HG03064 (cell line): ENCODE data around the gene GTF3C2.
"Not testable (repeated sequence)": the region's sequence is repeated elsewhere in the genome, so short reads cannot be mapped to it uniquely, and the experiment has no call there.

Experiments used
- ATAC-seq: cut with Tn5 transposase; IDR thresholded peaks from one replicate; pipeline ENCODE4 v1.9.1; 2021; ENCODE audit warnings: low read depth; ENCODE audit not compliant: unreplicated experiment

GTF3C2 gene

GRCh38 chr2:27375513-27376099 is 19.0 kb upstream of the GTF3C2 start:
- ATAC-seq: no peak

- ATAC-seq: no peak
These were observed 17.0 kb upstream of the GTF3C2 start for GRCh38 chr2:27373567-27373966.

GRCh38 chr2:27372937-27373336 is 16.4 kb upstream of the GTF3C2 start:
- no peak for ATAC-seq

- peak; percentile 27 for ATAC-seq
These were observed 14.5 kb upstream of the GTF3C2 start for GRCh38 chr2:27370816-27371620.

GRCh38 chr2:27370026-27370815 is 13.7 kb upstream of the GTF3C2 start, which contains the start of the genes EIF2B4 and SNX17:
TSS of gene EIF2B4 (minus strand) at chr2:27370338. CDS start at chr2:27370314, 24 bp downstream.
TSS of gene SNX17 (plus strand) at chr2:27370616. CDS start at chr2:27370744, 128 bp downstream.
- peak; percentile 89 for ATAC-seq

GRCh38 chr2:27369471-27370025 is 13.0 kb upstream of the GTF3C2 start:
- peak; percentile 4 for ATAC-seq

GRCh38 chr2:27363933-27364332 is 7.4 kb upstream of the GTF3C2 start:
- ATAC-seq: no peak

GRCh38 chr2:27362678-27363420 is 6.3 kb upstream of the GTF3C2 start:
- ATAC-seq: no peak

- ATAC-seq: peak; percentile 31
These were observed 545 bp downstream of the GTF3C2 start for GRCh38 chr2:27356056-27356381.

- no peak for ATAC-seq
These were observed 2.0 kb downstream of the GTF3C2 start for GRCh38 chr2:27354597-27354927.

GRCh38 chr2:27353762-27354596 is 2.6 kb downstream of the GTF3C2 start:
- ATAC-seq: no peak

GRCh38 chr2:27353386-27353761 is 3.2 kb downstream of the GTF3C2 start:
- ATAC-seq: not testable (repeated sequence)

- no peak for ATAC-seq
These were observed 4.6 kb downstream of the GTF3C2 start for GRCh38 chr2:27351802-27352598.

GRCh38 chr2:27350106-27350693 is 6.4 kb downstream of the GTF3C2 start:
- ATAC-seq: no peak

GRCh38 chr2:27347641-27348040 is 8.9 kb downstream of the GTF3C2 start:
- ATAC-seq: no peak

GRCh38 chr2:27336173-27336572 is 20.4 kb downstream of the GTF3C2 start:
- ATAC-seq: no peak

- ATAC-seq: no peak
These were observed 21.3 kb downstream of the GTF3C2 start for GRCh38 chr2:27335311-27335710.

GRCh38 chr2:27324720-27325119 is 31.8 kb downstream of the GTF3C2 start:
- no peak for ATAC-seq
